ENCODE data around the gene ARHGAP19. TPM values are rescaled to one million over a fixed set of nuclear protein-coding genes. Genes with fewer than 3 reads are reported as not detected.
"Not testable (repeated sequence)": the region's sequence is repeated elsewhere in the genome, so short reads cannot be mapped to it uniquely, and the experiment has no call there.

ARHGAP19 gene
- polyA plus RNA-seq, 3 donors = 27.6 to 28.7 (median 28.2) TPM

GRCh38 chr10:97291357-97292096 is 910 bp downstream of the ARHGAP19 start:
- DNase-seq = no peak

- DNase-seq = not testable (repeated sequence)
These were observed 1.7 kb downstream of the ARHGAP19 start for GRCh38 chr10:97290576-97291356.

- not testable (repeated sequence) for DNase-seq
These were observed 2.4 kb downstream of the ARHGAP19 start for GRCh38 chr10:97290076-97290475.

GRCh38 chr10:97280783-97281182 is 11.7 kb downstream of the ARHGAP19 start:
- DNase-seq = no peak

- no peak for DNase-seq
These were observed 13.2 kb downstream of the ARHGAP19 start for GRCh38 chr10:97279121-97279815.

- DNase-seq = peak; percentile 69
These were observed 13.9 kb downstream of the ARHGAP19 start for GRCh38 chr10:97278491-97278989.

GRCh38 chr10:97277551-97277950 is 14.9 kb downstream of the ARHGAP19 start:
- DNase-seq = no peak

GRCh38 chr10:97274828-97275227 is 17.6 kb downstream of the ARHGAP19 start:
- no peak for DNase-seq

- DNase-seq = no peak
These were observed 18.7 kb downstream of the ARHGAP19 start for GRCh38 chr10:97273700-97274099.

- DNase-seq = no peak
These were observed 21.8 kb downstream of the ARHGAP19 start for GRCh38 chr10:97270523-97271154.

- DNase-seq = no peak
These were observed 24.8 kb downstream of the ARHGAP19 start for GRCh38 chr10:97267671-97268070.

GRCh38 chr10:97265095-97265494 is 27.3 kb downstream of the ARHGAP19 start:
- not testable (repeated sequence) for DNase-seq

GRCh38 chr10:97263971-97264370 is 28.5 kb downstream of the ARHGAP19 start:
- no peak for DNase-seq

GRCh38 chr10:97261656-97262055 is 30.8 kb downstream of the ARHGAP19 start:
- DNase-seq = no peak

- no peak for DNase-seq
These were observed 31.3 kb downstream of the ARHGAP19 start for GRCh38 chr10:97261183-97261582.

GRCh38 chr10:97259119-97259518 is 33.3 kb downstream of the ARHGAP19 start:
- no peak for DNase-seq

GRCh38 chr10:97256356-97256755 is 36.1 kb downstream of the ARHGAP19 start:
- no peak for DNase-seq

- DNase-seq = no peak
These were observed 36.7 kb downstream of the ARHGAP19 start for GRCh38 chr10:97255512-97256293.

GRCh38 chr10:97254694-97255093 is 37.7 kb downstream of the ARHGAP19 start:
- DNase-seq = no peak

GRCh38 chr10:97250952-97251351 is 41.5 kb downstream of the ARHGAP19 start:
- DNase-seq = no peak

- no peak for DNase-seq
These were observed 48.6 kb downstream of the ARHGAP19 start for GRCh38 chr10:97243836-97244235.

Data from renal pelvis (tissue), 4 donors.